IPS-NIHi7 (cell line): ENCODE results near the gene HIGD1A.

ENCODE experiments used
- DNase-seq: peaks from one replicate; pipeline ENCODE4 v3.0.0; 2012; ENCODE audit warnings: mixed read lengths; ENCODE audit errors: extremely low spot score

The HIGD1A gene

DNA sequence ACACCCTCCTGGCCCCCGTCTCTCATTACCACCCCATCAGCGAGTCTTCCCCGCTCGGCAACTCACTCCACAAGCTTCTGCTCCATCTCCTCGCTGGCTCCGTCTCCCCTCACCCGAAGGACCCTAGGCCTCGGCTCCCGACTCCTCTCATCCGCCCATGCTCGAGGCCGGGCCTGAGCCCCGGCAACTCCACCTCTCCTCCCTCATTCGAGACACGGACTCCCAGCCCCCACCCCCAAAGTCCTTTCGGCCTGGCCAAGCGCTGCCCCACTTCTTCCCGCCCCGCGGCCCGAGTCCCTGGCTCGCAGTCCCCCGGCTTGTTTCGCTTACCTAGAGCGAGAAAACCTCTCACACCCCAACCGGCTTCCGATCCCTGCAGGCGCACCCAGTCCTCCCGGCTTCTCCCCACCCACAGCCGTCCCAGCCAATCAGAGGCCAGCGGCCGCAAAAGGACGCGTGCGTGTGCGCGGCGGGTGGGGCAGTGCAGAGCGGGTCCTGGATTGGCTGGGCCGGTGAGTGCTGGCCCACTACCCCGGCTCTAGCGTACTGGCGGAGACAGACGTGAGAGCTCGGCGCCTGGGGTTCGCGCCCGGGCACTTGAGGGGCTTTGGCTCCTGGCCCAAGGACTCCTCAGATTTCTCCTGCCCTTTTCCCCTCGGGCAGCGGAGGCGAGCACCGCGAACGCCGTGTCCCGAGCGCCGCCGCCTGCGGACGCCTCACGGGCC lies at the start of gene HIGD1A:
TSS of gene HIGD1A (minus strand) at position 385 of the 725 bp plus-strand sequence. CDS start 10,237 bp downstream, outside the sequence.
- DNase-seq, result peak; percentile 98

DNA sequence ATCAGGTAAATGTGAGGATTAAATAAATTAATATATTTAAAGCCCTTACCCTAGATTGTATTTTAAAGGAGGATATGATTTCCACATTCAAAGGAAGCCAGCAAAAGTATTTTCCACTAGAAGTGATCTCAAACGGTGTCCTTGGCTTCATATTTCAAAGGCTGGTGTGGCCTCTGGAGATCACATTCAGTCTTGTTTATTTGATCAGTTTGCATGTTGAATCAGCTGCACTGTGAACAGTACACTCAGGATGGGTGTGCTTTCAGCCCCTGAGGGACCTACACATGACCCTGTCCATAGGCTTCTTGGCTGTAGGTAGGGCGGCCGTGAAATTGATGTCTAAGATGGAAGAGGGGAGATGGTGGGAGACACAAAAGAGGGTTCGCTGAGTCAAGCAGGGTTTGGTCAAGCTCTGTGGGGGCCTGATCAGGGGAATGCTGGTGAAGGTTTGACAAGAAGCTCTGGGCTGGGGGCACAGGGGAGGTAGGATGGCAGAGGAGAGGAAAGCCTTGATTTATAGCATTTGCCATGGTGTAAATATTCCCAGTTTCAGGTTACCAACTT lies 49.5 kb upstream of the HIGD1A start:
- DNase-seq, result no peak

DNA sequence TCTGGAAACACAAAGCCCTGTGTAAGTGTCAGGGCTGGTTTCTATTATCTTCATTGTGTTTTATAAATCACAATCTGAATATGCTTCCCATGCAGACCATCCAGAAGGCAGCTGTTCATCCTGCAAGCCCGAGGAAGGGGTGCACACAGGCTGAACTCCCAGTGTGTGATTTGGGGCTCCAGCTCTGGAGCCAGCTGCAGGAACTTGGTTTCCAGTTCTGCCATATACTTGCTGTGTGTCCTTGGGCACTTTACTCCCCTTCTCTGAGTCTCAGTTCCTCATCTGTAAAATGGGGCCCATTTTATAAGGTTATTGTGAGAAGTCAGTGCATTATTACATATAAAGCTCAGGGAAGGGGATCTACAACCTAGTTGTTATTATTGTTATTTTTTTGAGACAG lies 48.8 kb upstream of the HIGD1A start:
- DNase-seq, result no peak

DNA sequence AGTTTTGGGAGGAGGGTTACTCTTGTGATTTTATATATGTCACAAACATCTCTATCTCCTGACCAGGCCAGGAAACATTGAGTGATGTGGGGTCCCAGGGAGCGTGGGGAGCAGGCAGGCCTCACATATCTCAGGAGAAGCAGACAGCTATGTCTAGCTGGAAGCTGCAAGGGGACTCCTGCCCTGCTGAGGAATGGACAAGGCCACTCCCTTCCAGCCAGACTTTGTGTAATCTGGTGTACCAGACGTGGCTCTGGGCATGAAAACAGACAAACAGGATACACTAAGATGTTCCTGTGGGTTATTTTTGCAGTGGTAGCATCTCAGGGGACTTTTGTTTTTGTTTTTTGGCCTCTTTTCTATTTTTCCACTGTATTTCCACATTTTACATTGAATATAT lies 48.2 kb upstream of the HIGD1A start:
- no peak for DNase-seq

DNA sequence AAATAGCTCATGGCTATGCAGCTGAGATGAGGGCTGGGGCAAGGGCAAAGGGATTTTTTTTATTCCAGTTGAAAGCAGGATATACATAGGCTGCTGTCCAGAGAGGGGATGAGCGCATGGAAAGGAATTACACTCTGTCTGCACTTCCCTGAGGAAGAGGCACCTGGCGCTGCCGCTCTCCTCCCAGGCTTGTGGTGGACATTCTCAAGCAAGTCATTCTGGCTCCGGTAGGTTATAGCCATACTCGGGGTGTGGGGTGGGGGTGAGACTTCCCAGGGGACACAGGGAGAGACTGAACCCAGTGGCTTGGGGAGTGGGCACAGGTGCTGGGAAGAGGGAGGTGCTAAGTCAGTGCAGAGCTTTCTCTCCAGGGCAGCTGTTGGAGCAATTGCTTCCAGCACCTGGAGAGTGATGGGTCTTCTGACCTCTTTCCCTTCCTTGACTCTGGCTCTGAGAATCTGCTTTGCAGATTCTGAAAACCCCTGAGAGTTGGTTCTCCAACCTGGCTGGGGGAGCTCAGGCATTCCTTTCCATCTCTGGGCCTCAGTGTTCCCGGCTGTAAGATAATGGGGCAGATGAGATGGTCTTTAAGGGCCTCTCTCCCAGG lies 47.0 kb upstream of the HIGD1A start:
- no peak for DNase-seq

DNA sequence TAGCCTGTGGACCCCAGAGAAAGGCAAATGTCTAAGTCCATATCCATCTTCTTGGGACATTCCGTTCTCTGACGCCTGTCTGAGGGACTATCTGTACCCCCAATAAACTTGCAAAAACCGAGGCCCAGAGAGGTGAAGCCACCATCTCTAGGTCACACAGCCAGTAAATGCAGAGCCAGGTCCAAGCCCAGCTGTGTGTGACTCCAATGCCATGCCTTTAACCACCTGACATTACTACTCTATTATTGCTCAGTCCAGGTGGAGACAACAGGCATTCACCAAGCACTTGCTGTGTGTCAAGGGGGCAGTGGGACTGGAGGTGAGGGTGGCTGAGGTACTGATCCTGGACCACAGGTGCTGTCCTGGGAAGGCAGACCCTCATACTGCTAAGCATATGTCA lies 46.0 kb upstream of the HIGD1A start:
- no peak for DNase-seq

DNA sequence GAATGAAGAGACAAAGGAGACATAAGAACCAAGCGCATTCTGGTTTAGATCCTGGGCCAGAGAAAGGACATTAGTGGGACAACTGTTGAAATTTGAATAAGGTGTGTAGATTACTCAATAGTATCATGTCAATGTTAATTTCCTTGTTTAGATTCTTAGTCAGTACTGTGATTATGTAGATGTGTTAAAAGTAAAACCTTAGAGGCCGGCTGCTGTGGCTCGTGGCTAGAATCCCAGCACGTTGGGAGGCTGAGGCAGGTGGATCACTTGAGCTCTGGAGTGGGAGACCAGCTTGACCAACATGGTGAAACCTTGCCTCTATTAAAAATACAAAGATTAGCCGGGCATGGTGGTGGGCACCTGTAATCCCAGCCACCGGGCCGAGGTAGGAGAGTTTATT lies 44.7 kb upstream of the HIGD1A start:
- DNase-seq, result no peak

DNA sequence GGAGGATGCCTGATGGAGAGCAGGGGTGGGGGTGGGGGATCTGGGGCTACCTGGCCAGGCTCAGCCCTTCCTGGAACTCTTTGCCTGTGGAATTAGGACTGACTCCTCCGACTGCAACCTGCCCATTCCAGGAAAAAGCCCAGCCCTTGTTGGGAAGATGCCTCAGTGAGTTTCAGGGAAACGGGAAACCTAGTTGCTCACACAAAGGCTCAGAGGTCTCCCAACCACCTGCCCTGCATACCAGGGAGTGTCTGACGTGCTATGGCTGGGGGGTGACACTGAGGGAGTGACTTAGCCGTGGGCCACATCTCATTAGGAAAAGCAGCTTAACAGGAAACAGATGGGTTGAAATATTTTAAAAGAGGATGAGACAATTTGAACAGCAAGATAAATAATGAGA lies 43.4 kb upstream of the HIGD1A start:
- no peak for DNase-seq

DNA sequence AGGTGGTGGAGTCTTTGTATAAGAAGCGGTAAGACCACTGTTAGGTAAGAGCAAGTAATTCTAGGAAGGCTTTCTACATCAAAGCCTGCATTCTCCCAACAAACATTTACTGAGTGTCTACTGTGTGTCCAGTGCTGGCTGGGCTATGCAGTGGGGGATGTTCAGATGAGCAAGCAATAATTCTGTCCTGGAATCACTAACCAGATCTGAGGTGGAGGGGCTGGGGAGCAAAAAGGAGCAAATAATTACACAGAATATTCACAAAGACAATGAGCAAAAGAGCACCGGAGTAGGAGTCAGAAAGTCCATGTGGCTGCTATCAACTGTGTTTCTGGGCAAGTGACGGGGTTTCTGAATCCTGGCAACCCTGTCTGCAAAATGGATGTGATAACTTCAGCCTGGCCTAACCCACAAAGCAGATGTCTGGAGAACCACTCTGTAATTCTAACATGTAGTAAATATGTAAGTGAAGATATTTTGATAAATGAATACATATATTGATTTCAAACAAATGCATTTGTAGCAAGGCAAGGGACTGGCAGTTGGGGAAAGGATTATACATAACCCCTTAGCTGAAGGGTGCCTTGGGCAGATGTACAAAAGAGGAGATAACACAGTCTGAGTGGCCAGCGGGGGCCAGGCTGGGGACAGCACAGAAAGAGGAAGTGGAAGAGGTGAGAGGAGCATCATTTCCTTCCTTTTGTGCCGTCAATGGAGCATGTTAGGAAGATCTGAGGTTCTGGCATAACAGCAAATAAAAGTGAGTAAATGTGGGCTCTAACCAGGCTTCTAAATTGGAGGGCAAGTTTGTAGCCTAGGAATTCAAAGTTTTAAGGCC lies 42.6 kb upstream of the HIGD1A start:
- no peak for DNase-seq

DNA sequence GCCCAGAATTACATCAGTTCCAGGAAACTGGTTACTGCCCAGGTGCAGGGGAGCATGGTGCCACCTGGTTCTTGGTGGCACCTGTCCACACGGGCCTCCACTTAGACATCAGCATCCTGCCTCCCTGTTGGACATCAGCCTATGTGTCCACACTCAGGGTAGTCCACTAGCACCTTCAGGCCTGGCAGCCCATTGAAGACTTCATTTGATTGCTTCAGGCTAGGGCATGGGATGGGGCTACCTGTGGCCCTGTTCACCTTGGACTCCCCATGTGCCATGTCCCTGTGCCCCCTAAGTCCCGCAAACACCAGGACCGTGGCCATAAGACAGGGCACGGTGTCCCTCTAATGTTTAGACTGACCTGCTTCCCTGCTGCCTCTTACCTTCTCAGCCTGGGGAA lies 40.5 kb upstream of the HIGD1A start:
- no peak for DNase-seq

DNA sequence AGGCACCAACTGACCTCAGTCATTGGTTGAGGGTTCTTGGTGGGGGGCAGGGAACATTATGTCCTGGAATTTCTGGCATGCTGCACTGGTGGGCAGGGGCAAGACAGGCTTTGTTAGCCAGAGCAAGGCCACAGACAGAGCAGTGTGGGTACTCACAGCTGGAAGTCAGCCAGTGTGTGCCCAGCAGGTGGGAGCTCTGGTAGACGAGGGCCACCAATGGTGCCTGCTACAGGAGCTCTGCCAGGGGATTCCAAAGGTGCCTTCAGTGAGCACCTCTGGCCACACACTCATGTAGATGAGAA lies 40.1 kb upstream of the HIGD1A start:
- no peak for DNase-seq

DNA sequence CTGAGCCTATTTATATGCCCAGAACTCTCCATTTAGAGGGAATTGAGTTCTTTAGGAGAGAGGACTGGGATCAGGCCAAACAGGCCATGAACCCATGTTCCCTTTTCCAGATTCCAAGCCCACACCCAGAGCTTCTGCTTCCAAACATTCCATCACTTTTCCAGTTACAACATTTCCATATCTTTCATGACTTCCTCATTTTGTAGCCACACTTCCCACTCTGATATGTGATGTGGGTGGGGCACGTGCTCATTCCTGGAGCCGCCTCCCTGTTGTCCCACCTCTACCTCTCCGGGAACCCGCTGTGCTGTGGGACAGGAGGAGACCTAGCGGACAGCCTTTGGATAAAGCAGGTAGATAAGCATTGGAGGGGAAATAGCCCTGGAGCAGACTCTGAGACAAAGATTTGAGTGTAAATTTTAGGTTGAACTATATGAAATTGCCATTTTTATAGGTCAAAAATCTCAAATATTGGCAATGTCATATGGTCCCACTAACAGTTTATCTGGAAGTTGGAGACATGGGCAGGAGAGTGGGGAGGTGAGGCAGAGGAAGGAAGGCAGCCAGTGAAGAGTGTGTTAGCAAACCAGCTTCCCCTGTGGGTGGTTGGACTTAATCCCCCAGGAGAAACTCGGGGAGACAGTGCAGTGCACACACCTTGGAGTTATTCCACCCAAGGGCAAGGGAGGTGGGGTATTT lies 39.6 kb upstream of the HIGD1A start:
- DNase-seq, result no peak

DNA sequence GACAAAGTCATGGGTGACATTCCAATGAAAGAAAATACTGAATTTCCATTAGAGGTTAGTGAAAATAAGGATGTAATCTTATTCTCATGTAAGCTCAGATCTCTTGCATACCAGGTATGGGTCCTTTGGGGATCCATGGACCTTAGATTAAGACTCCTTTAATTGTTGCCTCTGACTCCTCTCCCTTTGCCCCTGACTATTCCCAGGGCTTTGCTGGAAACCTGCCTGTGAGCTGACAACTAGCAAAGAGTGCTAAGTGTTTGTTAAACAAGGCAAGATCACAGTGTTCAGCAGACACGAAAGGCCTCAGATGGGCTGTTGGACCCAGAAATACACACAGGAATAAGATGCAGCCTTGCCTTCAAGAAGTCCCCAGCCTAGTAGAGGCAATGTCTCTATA lies 37.0 kb upstream of the HIGD1A start:
- DNase-seq, result no peak

DNA sequence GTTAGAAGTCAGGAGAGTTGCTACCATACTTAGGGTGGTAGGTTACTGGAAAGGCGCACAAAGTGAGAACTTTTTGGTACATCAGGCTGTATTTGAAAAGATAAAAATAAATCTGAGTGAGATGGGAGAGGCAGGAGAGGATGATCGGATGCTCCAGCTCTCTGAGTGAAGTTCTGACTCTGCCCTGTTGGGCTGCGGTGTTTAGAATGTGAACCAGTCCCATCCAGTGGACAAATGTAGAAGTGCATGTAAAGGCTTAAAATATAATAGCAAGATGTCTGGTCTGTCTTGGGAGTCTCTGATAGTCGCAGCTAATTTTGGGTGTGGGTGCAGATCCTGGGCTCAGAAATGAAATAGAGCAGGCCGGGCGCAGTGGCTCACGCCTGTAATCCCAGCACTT lies 35.3 kb upstream of the HIGD1A start:
- peak; percentile 65 for DNase-seq

DNA sequence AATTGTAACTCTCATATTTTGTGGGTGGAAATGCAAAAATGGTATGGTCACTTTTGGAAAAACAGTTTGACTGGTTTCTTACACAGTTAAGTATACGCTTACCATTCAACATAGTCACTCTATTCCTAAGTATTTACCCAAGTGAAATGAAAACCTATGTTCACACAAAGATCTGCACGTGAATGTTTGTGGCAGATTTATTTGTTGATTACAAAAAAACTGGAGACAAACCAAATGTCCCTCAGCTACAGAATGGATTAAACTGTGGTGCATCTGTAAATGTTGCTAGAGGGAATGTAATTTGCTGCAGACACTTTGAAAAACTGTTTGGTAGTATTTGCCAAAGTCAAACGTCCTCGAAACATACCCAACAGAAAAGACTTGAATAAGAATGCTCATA lies 34.3 kb upstream of the HIGD1A start:
- no peak for DNase-seq

DNA sequence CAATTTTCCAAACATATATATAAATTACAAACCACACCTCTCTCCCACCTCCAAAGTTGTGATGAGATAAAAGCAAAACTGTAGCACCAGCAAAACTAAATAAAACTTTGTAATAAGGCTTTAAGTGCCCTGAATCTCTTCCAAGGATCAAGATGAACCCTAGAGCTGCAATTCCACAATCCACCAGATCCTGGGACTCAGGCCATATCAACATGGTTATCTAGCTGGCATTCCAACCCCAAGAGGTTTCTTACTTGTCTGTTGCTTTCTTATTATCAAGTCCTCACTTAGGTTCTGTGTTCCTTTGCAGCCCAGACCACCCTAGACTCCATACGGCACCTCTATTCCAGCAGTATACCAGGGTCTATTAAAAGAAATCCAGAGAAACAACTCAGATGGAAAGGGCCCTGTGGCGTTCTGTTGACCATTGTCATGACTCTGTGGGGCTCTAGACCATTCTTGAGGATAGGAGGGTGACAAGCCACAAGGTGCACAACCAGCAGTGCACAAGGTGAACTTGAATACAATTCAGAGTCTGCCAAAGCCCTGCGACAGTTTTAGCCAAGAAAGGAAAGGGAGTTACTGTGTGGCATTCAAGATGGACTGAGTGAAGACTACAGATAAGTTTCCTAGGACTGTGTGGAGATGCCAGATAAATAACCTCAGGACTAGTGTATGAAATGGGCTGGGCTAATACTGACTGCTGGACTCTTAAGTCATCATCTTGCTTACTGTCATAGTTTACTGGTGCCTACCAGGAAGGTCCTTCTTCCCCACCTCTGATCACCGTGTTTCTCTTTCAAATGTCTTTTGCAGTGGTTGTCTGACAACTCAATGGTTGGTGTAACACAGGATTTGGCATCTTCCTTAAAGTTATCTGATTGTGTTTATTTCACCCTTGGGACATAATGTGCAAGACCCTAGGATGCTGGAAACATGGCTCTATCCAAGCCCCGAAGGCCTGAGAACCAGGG lies 32.1 kb upstream of the HIGD1A start:
- no peak for DNase-seq

DNA sequence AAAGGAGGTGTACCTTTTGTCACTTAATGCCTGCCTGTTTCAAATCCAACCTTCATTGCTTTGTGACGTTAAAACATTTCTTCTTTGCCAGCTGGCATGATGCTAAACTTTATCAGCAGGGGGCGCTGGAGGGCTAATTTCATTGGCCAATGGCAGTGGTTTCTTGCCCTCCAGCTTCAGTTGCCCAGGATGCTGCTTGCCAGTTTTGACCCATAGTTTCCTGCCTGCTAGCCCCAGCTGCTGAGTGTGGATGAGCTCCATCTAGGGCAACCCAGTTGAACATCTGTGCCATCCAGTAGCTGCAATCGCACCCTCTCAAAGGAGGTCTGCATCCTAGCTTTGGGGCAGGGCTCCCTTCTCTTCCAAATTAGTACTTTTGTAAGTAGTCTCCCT lies 27.0 kb upstream of the HIGD1A start:
- DNase-seq, result peak; percentile 81

DNA sequence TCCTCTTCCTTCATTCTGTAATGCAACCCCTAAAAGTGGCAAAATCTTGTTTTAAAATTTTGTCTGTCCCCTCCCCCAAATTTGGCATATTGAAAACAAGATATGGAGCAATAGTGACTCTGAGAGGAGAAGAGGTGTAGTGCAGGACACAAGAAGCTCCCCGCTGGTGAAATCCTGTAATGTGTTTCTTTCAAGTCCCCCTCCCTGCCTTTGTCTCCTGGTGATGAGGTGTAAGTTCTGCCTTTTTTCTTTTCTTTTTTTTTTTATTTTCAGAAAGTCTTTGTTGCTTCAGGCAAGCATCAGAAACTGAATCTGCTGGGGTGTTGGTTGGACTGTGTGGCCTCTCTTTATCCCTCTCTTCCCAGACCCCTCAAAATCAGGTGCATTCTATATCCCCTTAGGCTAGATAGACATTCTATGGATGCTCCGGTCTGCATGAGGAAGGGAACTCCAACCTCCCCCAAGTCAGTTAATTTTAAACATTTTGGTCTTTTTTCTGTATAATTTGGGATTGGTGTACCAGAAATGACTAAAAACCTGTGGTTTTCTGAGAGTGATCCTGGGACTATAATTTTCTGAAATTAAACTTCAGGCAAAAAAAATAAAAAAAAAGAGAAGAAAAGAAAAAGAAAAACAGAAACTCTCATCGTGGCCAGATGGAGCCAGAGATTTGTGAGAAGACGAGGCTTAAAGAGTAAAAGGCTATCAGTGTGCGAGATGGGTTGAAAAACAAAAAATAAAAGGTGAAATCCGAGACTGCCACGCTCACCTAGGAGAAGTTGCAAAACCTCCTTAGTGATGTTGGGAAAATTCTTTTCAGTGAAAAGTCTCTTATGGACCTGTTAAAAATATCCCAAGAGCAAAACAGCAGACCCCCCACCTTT lies 26.4 kb upstream of the HIGD1A start:
- peak; percentile 81 for DNase-seq

DNA sequence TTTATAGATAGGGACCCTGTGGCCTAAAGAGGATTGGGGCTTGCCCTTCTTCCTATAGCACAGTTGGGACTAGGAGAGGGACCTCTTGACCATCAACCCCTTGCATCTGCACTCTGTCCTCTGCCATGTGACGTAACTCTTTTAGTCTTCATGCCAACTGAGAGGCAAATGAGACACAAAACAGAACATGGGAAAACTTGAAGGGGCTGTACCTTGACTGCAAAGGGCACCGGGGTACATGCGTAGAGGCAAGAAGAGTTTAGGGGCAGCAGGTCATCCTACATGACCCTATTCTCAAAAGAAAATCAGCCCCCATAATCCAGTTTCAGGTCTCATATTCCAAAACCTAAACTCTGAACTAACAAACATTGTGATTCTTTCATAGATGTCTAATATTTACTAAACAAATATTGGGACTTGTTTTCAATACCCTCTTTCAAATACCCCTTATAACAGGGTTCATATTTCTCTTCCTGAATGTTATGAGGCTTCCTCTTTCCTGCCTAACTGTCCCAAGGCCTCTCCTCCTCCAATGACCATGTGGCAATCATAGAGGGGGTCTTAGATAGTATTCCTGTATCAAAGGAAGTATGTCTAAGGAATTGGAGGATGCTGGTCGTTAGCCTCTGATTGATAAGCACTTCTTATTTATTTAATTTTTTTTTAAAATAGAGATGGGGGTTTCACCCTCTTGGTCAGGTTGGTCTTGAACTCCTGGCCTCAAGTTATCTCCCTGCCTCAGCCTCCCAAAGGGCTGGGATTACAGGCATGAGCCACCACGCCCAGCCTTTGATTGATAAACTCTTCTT lies 25.5 kb upstream of the HIGD1A start:
- no peak for DNase-seq
